SIG-M5 treated with dmso at 0.1 percent for 504 hours (cell line): Measurements from ENCODE around the gene FAM177A1.

Experiments
- DNase-seq: peaks from one replicate; lab custom pipeline; 2025; ENCODE audit not compliant: unreplicated experiment; lab: John Stamatoyannopoulos, UW

FAM177A1 gene

DNA sequence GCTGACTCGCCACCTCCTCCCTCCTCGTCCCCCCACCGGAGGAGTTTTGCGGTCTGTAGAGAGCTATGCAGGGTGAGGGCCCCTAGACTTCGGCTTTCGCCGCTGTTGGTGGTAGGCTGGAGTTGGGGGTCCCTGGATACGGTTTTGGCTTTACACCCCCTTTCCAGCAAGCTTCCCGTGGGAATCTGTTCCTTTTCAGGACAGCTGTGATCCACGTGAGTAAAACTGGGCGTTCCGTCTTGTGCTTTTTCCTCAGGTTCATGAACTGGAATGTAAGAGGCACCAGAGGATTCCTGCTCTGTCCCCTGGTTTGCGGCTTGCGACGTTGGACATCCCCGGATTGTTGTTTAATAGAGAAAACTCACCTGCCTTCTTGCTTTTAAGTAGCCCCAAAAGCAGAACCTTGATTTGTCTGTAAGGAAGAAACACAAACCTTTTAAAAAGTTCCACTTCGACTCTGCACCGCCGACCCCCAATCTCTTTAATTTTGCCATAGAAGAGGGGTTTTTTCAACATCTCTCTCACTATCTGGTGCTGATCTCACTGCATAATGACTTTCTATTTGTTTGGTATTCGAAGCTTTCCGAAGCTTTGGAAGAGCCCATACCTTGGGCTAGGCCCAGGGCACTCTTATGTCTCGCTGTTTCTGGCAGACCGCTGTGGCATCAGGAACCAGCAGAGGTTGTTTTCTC lies 76.8 kb downstream of the FAM177A1 start:
- peak; percentile 46 for DNase-seq

DNA sequence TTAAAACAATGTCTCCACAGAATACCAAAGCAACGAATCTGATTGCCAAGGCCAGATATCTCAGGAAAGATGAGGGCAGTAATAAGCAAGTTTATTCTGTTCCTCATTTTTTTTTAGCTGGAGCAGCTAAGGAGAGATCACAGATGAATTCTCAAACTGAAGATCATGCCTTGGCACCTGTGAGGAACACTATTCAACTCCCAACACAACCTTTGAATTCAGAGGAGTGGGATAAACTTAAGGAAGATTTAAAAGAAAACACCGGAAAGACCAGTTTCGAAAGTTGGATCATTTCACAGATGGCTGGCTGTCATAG lies 77.3 kb downstream of the FAM177A1 start:
- DNase-seq = no peak

GRCh38 chr14:35124127-35124526 lies 78.1 kb downstream of the FAM177A1 start:
- no peak for DNase-seq
